Endothelial cell of umbilical vein (primary cell): Measurements from ENCODE around the gene ZNF814. TPM values are rescaled to one million over a fixed set of nuclear protein-coding genes. Genes with fewer than 3 reads are reported as not detected.
"Not testable (repeated sequence)": the region's sequence is repeated elsewhere in the genome, so short reads cannot be mapped to it uniquely, and the experiment has no call there.

Experiments
- BruUV-seq: library from RNA; stranded (reverse); fragments of 400-500 nt; replicated peaks from 2 replicates; lab custom pipeline; 2021; lab: Mats Ljungman, UMichigan
- CTCF ChIA-PET: fragments of 300-600, 350-600 bp; sonication (Branson Sonifier 250); formaldehyde crosslinking; loops from one replicate; lab custom pipeline; 2021; ENCODE audit warnings: antibody characterized with exemption, inconsistent platforms; lab: Charles Lee
- POLR2A ChIA-PET: fragments of 300-600, 350-600 bp; sonication (Branson Sonifier 250); formaldehyde crosslinking; loops from one replicate; lab custom pipeline; 2021; ENCODE audit warnings: antibody characterized with exemption, inconsistent platforms; lab: Charles Lee
- DNase-seq: peaks from one replicate; pipeline ENCODE4 v3.0.0-alpha.2; 2011; ENCODE audit warnings: low read depth, low spot score
- FAIRE-seq: peaks from 2 replicates; lab custom pipeline; 2011; peaks lifted over from hg19 to GRCh38; lab: Jason Lieb, UNC
- H2AFZ ChIP-seq: 2 replicates; pipeline ENCODE4 v1.6.0; 2012; ENCODE audit warnings: low read depth, low read length, control low read depth, inconsistent platforms
- H3K27ac ChIP-seq: 2 replicates; pipeline ENCODE4 v1.5.1; 2011; ENCODE audit warnings: low read depth, mild to moderate bottlenecking, control low read depth, low read length, moderate library complexity; ENCODE audit not compliant: insufficient read depth
- H3K27me3 ChIP-seq, 2 experiments: 2 replicates each; pipeline versions ENCODE4 v1.6.0 to v1.6.1; 2011; ENCODE audit warnings: low read length in 2 of 2, mixed read lengths in 1 of 2; ENCODE audit not compliant: control insufficient read depth in 2 of 2, insufficient read depth in 2 of 2
- H3K36me3 ChIP-seq, 2 experiments: 2 replicates in 1 of 2; 3 replicates in 1 of 2; pipeline ENCODE4 v1.5.1; 2011; ENCODE audit warnings: low read length in 2 of 2, mild to moderate bottlenecking in 1 of 2, moderate library complexity in 1 of 2; ENCODE audit not compliant: control insufficient read depth in 2 of 2, insufficient read depth in 2 of 2; ENCODE audit errors: extremely low read depth in 1 of 2
- H3K4me1 ChIP-seq: 3 replicates; pipeline ENCODE4 v1.5.1; 2011; ENCODE audit warnings: mild to moderate bottlenecking, low read length; ENCODE audit not compliant: control insufficient read depth, insufficient read depth; ENCODE audit errors: extremely low read depth
- H3K4me2 ChIP-seq: 2 replicates; pipeline ENCODE4 v1.6.1; 2011; ENCODE audit warnings: low read length, control low read depth, mixed read lengths; ENCODE audit not compliant: insufficient read depth
- H3K4me3 ChIP-seq, 3 experiments: fragments of 200-600 bp in 1 of 3; sonication (generic), shearing (Covaris generic) in 1 of 3; replicated peaks in 1 of 3; 2 replicates each; pipeline ENCODE4 v1.5.1; 2011 to 2016; ENCODE audit warnings: control low read depth in 3 of 3, low read length in 3 of 3, mild to moderate bottlenecking in 2 of 3, inconsistent platforms in 1 of 3, low read depth in 1 of 3, moderate library complexity in 1 of 3; ENCODE audit not compliant: insufficient read depth in 1 of 3
- H3K79me2 ChIP-seq: 2 replicates; pipeline ENCODE4 v1.6.0; 2012; ENCODE audit warnings: low read length, inconsistent platforms; ENCODE audit not compliant: control insufficient read depth, insufficient read depth
- H3K9ac ChIP-seq: replicated peaks from 2 replicates; pipeline ENCODE3; 2011; ENCODE audit warnings: low read length, control low read depth; ENCODE audit not compliant: insufficient read depth; ENCODE audit errors: extremely low read depth
- H3K9me1 ChIP-seq: replicated peaks from 3 replicates; pipeline ENCODE4 v1.6.0; 2011; ENCODE audit warnings: mild to moderate bottlenecking, low read length; ENCODE audit not compliant: control insufficient read depth, insufficient read depth; ENCODE audit errors: extremely low read depth
- H3K9me3 ChIP-seq: replicated peaks from 2 replicates; pipeline ENCODE4 v1.5.1; 2012; ENCODE audit warnings: low read length, inconsistent platforms; ENCODE audit not compliant: control insufficient read depth, insufficient read depth
- H4K20me1 ChIP-seq: replicated peaks from 2 replicates; pipeline ENCODE3; 2011; ENCODE audit warnings: mild to moderate bottlenecking, low read length; ENCODE audit not compliant: control insufficient read depth, insufficient read depth; ENCODE audit errors: extremely low read depth
- JUN ChIP-seq: IDR thresholded peaks from 2 replicates; pipeline ENCODE4 v1.6.1; 2011; ENCODE audit warnings: borderline replicate concordance, low read depth; ENCODE audit not compliant: insufficient read length, insufficient read depth
- MYC ChIP-seq: IDR thresholded peaks from one replicate; pipeline ENCODE4 v1.6.1; 2011; ENCODE audit warnings: mild to moderate bottlenecking, low read depth, low read length
- POLR2A ChIP-seq: IDR thresholded peaks from 2 replicates; pipeline ENCODE4 v1.6.1; 2012; ENCODE audit warnings: low read depth, mild to moderate bottlenecking, control low read depth, low read length
- POLR2AphosphoS5 ChIP-seq: IDR thresholded peaks from 2 replicates; pipeline ENCODE4 v1.6.1; 2012; ENCODE audit warnings: low read depth, mild to moderate bottlenecking, control low read depth, low read length, moderate library complexity; ENCODE audit not compliant: insufficient read depth
- dilution Hi-C: fragments of 300-500 bp; cut with MboI; formaldehyde crosslinking; loops from one replicate; pipeline ENCODE4 v1.15.0; 2019; ENCODE audit warnings: low sequenced_read_pairs; ENCODE audit not compliant: extremely low pct_ligation_motif_present
- intact Hi-C: fragments of 100-400 bp; cut with micrococcal nuclease; formaldehyde crosslinking; loops from one replicate; pipeline ENCODE4 v1.10.0; 2022
- polyA plus RNA-seq, 4 experiments: library from polyadenylated mRNA; depleted of rRNA in 3 of 4; stranded (reverse) in 3 of 4; unstranded in 1 of 4; fragments of >200 nt; gene quantifications; 2 replicates each; pipeline versions ENCODE4 v1.2.1 to v1.2.3, GENCODE V29; 2011 to 2012; ENCODE audit warnings: missing spikeins in 1 of 4
- total RNA-seq: library from RNA; stranded (reverse); gene quantifications from 2 replicates; pipeline ENCODE4 v1.2.3, GENCODE V29; 2021
- TF ChIP-seq, protein P1 (sequence below): IDR thresholded peaks from 2 replicates; pipeline ENCODE4 v1.6.1; 2011; ENCODE audit not compliant: insufficient read depth, insufficient read length

ZNF814 gene
- total and polyA plus RNA-seq, 2 donors (not counting 3 experiments of a cell fraction or from before 2014, with no cell fraction given) = 5.7 to 7.9 TPM

DNA sequence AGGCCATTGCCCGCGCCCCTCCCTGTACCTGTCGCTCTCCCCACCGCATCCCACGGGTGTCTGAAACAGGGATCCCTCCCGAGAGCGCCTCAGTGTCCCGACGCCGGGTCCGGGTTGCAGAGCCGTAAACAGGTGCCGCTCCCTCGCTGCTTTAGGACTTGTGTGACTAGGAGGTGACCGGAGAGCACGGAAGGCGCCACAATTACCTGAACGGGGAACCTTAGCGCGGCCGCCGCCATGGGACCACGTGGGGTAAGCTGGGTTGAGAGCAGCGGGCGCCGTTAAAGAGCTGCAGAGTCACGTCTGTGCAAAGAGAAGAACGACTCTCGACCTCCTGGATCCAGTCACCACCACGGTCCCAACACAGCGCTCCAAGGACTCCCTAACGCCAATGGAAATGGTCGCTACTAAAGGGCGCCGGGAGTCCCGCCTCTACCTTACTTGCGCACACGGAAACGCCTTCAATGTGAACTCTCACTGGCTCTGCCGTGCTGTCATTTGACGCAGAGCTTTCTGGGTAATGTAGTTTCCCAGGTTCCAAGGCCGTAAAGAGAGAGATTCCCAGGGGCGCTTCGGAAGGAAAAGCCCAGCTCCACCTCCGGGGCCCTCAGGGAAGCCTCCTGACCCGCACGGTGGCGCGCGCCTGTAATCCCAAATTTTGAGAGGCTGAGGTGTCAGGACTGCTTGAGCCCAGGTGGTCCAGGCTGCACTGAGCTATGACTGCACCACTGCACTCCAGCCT is 74.2 kb downstream of the ZNF814 start, which contains the start of gene ZNF552:
Gene ZNF552, minus strand, starts transcription at position 409 of the 742 bp plus-strand sequence. Its CDS starts 170 bp downstream, at position 239.
- FAIRE-seq (peak; percentile 89), DNase-seq (peak; percentile 93)
- H4K20me1 ChIP-seq = no peaks in the 10 kb centered on the region
- intact Hi-C loops = loop anchor here (1.0 kb wide), 2 partner anchors 11 to 45 kb away; partner anchors contain the start of gene ZNF586
- peak within 1 kb of the TSS; percentile 86 for H2AFZ ChIP-seq
- H3K4me3 ChIP-seq = peak within 1 kb of the TSS; percentile 72 to 85 (median 76)
- peaks cover 6% of the 10 kb centered on the region for H3K79me2 ChIP-seq
- peak within 1 kb of the TSS; percentile 77 for H3K4me2 ChIP-seq
- dilution Hi-C loops = no loop called here
- TSS peak; percentile 47 for BruUV-seq
- H3K9ac ChIP-seq = peak within 1 kb of the TSS; percentile 71
- H3K36me3 ChIP-seq = peaks cover 0 to 2% of the 10 kb centered on the region in 2 experiments
- H3K27me3 ChIP-seq = no peaks in the 10 kb centered on the region
- POLR2A ChIA-PET = interaction anchor here (1.0 kb wide), 1 partner anchor 10 kb away, joined by 5 read pairs; no protein-coding TSS in a partner anchor
- H3K9me3 ChIP-seq = no peaks in the 10 kb centered on the region
- CTCF ChIA-PET = interaction anchor here (1.0 to 1.2 kb wide), 3 partner anchors 11 to 102 kb away, joined by 3 to 8 read pairs (median 5); partner anchors contain the start of genes ZNF417 and ZNF586
- H3K4me1 ChIP-seq = peaks cover 2% of the 10 kb centered on the region
- H3K27ac ChIP-seq = peak within 1 kb of the TSS; percentile 26
- TF ChIP-seq POLR2A (peak; percentile 90), POLR2AphosphoS5 (peak; percentile 68)
- TF ChIP-seq, protein P1, sequence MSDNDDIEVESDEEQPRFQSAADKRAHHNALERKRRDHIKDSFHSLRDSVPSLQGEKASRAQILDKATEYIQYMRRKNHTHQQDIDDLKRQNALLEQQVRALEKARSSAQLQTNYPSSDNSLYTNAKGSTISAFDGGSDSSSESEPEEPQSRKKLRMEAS = no peak
- H3K9me1 ChIP-seq = no peaks in the 10 kb centered on the region

DNA sequence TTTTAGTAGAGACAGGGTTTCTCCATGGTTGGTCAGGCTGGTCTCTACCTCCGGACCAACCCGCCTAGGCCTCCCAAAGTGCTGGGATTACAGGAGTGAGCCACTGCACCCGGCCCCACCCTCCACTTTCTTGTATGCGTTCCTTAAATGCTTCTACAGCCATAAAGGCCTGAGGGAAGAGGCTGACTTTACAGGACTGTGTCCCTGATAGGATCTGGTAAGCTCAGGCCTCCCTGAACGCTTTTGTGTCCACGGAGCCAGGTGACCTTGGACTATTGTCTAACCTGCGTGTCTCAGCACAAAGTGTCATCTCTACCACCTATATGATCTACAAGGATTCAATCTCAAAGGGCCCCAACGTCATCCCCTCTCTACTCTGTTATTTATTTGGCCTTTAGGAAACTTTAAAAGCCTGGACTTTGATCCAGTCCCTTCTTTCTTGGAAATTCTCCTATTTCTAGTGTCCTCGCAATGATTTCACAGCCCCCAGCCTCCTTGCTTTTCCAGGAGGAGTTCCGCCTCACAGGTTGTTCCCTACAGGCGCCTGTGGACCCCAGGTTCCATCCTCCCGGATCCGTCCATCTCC is 74.8 kb downstream of the ZNF814 start:
- peak overlapping the region; percentile 86 for H2AFZ ChIP-seq
- FAIRE-seq = no peak

DNA sequence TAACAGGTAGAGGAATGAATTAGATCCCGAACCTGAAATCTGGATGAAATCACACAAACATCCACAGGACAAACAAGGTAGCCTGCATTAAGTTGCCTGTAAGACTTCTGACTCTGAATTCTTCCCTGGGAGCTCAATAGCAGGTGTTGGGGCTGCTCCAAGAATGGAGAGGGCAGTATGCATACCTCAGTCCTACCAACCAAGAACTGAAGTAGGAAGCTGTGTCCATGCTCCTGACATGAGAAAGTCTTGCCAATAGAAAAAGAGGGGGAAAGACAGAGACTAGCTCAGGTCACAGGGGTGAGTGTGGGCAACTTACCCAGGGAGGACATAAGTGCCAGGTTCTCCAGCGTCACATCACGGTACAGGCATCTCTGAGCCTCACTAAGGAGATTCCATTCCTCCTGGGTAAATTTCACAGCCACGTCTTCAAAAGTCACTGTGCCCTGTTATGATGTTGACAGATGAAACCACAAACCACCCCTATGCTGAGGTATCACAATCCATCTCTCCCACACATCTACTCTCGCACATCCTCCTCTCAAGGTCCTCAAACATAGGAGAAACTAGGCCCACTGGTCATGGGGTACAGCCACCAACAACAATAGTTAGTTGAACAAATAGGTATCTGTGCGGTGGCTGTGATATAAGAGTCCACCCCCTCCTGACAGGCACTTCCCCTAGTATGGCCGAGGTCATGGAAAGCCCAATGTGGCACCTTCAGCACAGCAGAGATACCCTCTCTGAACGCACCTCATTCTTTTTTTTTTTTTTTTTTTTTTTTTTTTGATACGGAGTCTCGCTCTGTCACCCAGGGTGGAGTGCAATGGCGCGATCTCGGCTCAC is 75.6 kb downstream of the ZNF814 start:
- H3K79me2 ChIP-seq, H3K9me1 ChIP-seq, intact Hi-C loops, FAIRE-seq, H3K9me3 ChIP-seq, H3K9ac ChIP-seq, H3K4me2 ChIP-seq, POLR2A ChIA-PET, H3K4me3 ChIP-seq, DNase-seq, dilution Hi-C loops, H3K27ac ChIP-seq, H3K36me3 ChIP-seq, H2AFZ ChIP-seq, BruUV-seq, H4K20me1 ChIP-seq, H3K4me1 ChIP-seq, H3K27me3 ChIP-seq: not testable (repeated sequence)
- CTCF ChIA-PET = interaction anchor here (0.8 kb wide), 1 partner anchor 13 kb away, joined by 4 read pairs; no protein-coding TSS in a partner anchor

More for the DNA sequence above, 74.8 kb downstream of the ZNF814 start:
- Histone ChIP-seq H3K4me1 (peaks cover 2% of the 10 kb centered on the region), H3K4me3 (peak overlapping the region; percentile 72 to 85 (median 76)), H3K27me3 (no peaks in the 10 kb centered on the region), H3K9ac (peak overlapping the region; percentile 71), H3K79me2 (peaks cover 5% of the 10 kb centered on the region), H3K27ac (peak overlapping the region; percentile 26), H4K20me1 (no peaks in the 10 kb centered on the region), H3K4me2 (peak overlapping the region; percentile 77), H3K9me3 (no peaks in the 10 kb centered on the region), H3K9me1 (no peaks in the 10 kb centered on the region), H3K36me3 (peaks cover 0 to 3% of the 10 kb centered on the region in 2 experiments)
- intact Hi-C loops = loop anchor here (1.0 kb wide), 2 partner anchors 11 to 45 kb away; partner anchors contain the start of gene ZNF586
- no peak for DNase-seq
- ChIA-PET POLR2A (no interaction called here), CTCF (no interaction called here)
- no TSS peak for BruUV-seq
- TF ChIP-seq JUN = no peak
- TF ChIP-seq MYC = no peak
- dilution Hi-C loops = no loop called here
